HG03103 (cell line): ENCODE measurements around the gene CACNA1G.

Source experiments
- ATAC-seq: cut with Tn5 transposase; IDR thresholded peaks from one replicate; pipeline ENCODE4 v1.9.1; 2021; ENCODE audit warnings: low read depth; ENCODE audit not compliant: unreplicated experiment

Gene CACNA1G

DNA sequence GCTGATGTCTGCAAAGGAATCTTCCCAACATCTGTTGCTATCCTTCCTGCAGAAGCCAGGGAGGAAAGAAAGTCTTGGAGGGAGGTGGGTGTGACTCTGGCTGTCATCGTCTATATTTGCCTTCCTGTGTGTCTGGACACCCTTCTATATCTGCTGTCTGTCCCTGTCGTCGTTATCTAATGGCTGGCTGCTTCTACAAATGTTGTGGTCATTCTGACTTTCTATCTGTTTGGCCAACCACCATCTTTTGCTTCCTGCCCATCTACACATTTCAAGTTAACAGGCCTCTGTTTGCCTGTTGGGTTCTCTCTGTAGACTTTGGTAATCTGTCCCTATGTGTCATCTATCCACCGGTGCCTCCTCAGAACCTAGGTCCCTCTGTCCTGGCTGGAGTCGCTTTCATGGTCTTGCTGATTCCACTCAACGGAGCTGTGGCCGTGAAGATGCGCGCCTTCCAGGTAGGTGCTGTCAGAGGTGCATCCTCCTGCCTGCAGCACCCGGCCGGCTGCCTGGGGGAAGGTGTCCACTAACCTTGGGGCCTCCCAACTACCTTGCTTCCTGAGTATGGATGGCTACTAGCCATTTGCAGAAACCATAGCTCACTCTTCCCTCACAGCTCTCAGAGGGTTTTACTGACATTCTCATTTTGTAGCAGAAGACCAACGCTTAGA lies 104.4 kb downstream of the CACNA1G start:
- ATAC-seq: no peak

DNA sequence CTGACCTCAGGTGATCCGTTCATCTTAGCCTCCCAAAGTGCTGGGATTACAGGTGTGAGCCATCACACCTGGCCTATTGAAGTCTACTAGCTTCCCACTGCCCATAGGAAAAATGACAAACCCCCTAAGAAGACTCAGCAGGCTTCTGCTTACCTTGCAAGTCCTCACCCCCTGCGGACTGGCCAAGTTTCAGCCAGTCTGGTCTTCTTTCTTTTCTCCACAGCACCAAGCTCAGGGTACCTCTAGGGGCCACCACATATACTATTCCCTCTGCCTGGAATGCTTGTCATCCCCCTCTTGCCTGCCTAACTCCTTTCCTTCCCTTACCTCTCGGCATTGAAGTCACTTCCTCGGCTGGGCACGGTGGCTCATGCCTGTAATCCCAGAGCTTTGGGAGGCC lies 105.3 kb downstream of the CACNA1G start:
- ATAC-seq: no peak

DNA sequence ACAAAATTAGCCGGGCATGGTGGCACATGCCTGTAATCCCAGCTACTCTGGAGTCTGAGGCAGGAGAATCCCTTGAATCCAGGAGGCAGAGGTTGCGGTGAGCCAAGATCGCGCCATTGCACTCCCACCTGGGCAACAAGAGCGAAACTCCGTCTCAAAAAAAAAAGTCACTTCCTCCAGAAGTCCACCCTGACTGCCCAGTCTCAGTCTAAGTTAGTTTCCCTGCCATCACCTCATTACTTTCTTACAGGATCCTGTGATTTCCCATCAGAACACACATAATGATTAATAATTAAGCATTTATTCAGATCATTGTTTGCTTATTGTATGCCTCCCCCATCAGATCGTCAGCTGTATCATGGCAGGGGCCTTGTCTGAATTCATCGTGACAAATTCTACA lies 105.8 kb downstream of the CACNA1G start:
- no peak for ATAC-seq

DNA sequence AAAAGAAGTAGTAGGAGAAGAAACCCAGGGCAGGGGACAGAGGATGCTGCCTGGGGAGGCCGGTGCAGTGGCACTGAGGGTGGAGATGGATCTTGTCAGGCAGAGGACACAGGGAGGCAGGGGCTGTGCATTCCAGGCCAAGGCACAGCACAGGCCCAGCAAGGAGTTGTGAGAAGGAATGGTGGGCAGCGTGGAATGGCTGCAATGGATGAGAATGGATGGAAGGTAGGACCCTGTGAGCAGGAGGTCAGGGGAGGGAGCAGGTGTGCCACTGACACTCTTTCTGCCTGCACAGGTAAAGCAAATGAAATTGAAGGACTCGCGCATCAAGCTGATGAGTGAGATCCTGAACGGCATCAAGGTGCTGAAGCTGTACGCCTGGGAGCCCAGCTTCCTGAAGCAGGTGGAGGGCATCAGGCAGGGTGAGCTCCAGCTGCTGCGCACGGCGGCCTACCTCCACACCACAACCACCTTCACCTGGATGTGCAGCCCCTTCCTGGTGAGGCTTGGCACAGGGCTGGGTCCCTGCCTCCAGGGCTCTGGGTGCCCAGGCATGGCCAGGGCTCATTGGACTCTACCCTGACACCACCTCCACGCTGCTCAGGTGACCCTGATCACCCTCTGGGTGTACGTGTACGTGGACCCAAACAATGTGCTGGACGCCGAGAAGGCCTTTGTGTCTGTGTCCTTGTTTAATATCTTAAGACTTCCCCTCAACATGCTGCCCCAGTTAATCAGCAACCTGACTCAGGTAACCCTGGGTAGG lies 106.9 kb downstream of the CACNA1G start:
- ATAC-seq: no peak

DNA sequence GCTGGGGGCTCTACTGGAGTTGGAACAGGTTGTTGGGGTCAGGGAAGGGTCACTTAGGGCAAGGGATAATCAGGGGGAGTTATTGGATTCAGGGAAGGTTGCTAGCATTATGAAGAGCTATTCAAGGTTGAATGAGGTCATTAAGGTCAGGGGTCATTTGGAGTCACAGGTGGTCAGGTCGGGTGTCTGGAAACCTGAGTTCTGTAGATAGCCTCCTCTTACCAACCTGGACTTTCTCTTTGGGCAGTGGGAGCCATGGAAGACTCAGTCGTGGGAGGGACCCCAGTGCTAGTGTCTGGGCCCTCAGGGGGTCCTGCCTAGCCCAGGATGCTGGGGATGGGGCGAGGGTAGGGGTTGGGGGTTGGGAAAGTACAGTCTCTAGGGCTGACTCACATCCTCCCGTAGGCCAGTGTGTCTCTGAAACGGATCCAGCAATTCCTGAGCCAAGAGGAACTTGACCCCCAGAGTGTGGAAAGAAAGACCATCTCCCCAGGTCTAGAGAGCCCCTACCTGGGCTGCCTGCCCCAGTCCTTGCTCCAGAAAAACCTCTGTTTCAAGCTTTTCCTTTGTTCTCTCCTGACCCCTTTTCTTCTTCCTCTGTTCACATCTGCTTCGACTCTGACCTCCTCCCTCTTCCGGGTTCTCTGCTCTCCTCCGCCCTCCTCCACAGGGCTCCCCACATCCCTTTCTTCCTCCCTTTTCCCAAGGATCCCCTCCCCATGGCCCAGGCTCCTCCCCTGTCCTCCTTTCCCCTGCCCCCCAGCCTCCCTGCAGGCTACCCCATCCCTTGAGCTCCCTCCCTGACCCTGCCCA lies 107.7 kb downstream of the CACNA1G start:
- ATAC-seq: no peak

DNA sequence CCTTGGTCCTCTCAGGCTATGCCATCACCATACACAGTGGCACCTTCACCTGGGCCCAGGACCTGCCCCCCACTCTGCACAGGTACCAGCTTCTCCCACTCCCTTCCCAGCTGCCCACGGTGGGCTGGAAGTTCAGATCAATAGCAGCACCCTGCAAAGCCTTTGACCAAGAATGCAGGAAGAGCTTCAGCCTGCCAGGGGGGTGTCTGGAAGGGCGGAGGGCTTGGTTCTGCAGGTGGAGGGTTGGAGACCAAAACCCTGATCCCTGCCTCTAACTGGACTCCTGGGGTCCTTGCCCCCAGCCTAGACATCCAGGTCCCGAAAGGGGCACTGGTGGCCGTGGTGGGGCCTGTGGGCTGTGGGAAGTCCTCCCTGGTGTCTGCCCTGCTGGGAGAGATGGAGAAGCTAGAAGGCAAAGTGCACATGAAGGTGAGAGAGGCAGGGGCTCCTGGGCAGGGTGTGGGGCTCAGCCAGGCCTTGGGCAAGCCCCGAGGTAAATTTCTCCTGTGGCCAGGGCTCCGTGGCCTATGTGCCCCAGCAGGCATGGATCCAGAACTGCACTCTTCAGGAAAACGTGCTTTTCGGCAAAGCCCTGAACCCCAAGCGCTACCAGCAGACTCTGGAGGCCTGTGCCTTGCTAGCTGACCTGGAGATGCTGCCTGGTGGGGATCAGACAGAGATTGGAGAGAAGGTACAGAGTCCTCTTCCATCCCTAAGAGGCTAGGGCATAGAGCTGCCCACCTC lies 108.5 kb downstream of the CACNA1G start:
- no peak for ATAC-seq

DNA sequence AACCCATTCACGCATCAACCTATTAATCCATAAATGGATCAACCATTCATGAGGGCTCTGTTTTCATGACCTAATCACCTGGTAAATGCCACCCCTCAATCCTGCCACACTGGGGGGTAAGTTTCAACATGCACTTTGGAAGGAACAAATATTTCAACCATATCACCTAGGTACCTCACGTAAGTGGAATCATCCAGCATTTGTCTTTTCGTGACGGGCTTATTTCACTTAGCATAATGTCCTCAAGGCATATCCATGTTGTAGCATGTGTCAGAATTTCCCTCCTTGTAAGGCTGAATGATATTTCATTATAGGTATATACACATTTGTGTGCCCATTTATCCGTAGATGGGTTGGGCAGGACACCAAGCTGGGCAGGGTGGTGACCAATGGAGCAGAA lies 111.6 kb downstream of the CACNA1G start:
- ATAC-seq: no peak

DNA sequence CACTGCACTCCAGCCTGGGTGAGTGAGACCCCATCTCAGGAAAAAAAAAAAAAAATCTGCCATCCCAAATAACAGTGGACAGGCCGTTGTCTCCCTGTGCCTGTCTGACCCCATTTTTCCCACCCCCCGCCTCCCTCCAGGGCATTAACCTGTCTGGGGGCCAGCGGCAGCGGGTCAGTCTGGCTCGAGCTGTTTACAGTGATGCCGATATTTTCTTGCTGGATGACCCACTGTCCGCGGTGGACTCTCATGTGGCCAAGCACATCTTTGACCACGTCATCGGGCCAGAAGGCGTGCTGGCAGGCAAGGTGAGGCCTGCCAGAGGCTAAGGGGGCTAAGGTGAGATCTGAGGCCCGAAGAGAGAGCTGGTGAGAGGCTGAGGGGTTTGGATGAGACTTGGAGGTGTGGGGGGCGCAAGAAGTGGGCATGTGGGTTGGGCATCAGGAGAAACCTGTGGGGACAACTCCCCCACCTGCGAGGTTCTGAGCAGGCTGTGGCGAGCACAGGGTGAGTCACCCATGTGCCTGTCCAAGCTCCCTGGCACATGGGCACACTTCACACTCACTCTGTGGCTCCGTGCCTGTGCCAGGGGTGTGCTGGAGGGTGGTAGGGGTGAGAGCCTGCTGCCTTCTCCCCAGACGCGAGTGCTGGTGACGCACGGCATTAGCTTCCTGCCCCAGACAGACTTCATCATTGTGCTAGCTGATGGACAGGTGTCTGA lies 112.5 kb downstream of the CACNA1G start:
- no peak for ATAC-seq

DNA sequence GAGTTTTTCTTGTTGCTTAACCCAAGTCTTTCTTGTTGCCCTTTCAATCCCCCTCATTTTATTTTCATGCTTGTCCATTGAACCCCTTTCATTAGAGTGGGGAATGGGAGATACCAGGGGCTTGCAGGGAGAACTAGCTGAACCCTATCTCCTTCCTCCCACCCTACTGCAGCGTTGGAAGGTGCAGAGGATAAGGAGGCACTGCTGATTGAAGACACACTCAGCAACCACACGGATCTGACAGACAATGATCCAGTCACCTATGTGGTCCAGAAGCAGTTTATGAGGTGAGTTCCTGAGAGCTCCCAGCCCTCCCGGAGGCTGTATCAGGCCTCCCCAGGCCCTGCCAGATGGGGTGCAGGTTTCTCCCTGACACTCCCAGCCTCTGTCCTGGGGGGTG lies 114.7 kb downstream of the CACNA1G start:
- ATAC-seq: no peak

DNA sequence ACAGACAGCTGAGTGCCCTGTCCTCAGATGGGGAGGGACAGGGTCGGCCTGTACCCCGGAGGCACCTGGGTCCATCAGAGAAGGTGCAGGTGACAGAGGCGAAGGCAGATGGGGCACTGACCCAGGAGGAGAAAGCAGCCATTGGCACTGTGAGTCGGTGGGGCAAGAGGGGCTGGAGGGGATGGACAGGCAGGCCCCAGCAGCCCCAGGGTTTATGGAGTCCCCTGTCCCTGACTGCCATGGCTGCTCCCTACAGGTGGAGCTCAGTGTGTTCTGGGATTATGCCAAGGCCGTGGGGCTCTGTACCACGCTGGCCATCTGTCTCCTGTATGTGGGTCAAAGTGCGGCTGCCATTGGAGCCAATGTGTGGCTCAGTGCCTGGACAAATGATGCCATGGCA lies 115.1 kb downstream of the CACNA1G start:
- ATAC-seq: no peak

DNA sequence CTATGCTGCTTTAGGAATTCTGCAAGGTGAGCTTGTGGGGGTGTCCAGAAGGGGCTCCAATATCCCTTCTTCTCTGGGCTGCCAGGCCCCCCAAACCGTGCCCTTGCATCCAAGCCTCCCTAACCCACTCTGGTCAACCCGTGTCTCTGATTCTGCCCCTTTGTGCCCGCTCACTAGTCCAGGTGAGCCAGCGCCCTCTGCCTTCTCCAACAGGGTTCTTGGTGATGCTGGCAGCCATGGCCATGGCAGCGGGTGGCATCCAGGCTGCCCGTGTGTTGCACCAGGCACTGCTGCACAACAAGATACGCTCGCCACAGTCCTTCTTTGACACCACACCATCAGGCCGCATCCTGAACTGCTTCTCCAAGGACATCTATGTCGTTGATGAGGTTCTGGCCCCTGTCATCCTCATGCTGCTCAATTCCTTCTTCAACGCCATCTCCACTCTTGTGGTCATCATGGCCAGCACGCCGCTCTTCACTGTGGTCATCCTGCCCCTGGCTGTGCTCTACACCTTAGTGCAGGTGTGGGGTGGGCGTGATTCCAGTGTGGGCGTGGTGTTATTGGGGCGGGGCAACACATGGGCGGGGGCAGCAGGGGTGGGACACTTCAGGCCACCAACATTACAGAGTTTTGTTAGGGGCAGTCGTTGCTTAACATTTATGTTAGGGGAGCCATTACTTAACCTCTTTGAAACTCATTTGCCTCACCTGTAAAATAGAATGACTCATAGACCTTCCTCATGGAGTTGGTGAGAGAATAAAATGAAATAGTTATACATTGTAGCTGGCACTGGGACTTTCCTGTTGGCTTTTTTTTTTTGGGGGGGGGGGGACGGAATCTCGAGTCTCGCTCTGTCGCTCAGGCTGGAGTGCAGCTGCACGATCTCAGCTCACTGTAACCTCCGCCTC lies 115.8 kb downstream of the CACNA1G start:
- no peak for ATAC-seq
